Activated CD4-positive, alpha-beta memory T cell treated with anti-CD3 and anti-CD28 coated beads for 36 hours (primary cell): ENCODE data around the gene INSYN1. TPM values are rescaled to one million over a fixed set of nuclear protein-coding genes. Genes with fewer than 3 reads are reported as not detected.
"Not testable (repeated sequence)": the region's sequence is repeated elsewhere in the genome, so short reads cannot be mapped to it uniquely, and the experiment has no call there.

ENCODE experiments used
- CTCF ChIA-PET: fragments of 350-600 bp; sonication (Branson Sonifier 250); formaldehyde crosslinking; loops from one replicate; lab custom pipeline; 2021; ENCODE audit warnings: antibody characterized with exemption, inconsistent platforms; lab: Charles Lee
- POLR2A ChIA-PET: fragments of 350-600 bp; sonication (Branson Sonifier 250); formaldehyde crosslinking; loops from one replicate; lab custom pipeline; 2021; ENCODE audit warnings: antibody characterized with exemption; lab: Charles Lee
- DNase-seq: peaks from one replicate; pipeline ENCODE4 v3.0.0-alpha.2; 2020
- H3K27ac Mint-ChIP-seq: one replicate; pipeline ENCODE4 v1.8.0; 2021; ENCODE audit warnings: mixed read lengths
- H3K27me3 Mint-ChIP-seq: one replicate; pipeline ENCODE4 v1.8.0; 2021; ENCODE audit warnings: mixed read lengths
- H3K36me3 Mint-ChIP-seq: one replicate; pipeline ENCODE4 v1.8.0; 2021; ENCODE audit warnings: mixed read lengths
- H3K4me1 Mint-ChIP-seq: one replicate; pipeline ENCODE4 v1.8.0; 2021; ENCODE audit warnings: low read depth, mixed read lengths
- H3K4me3 Mint-ChIP-seq: one replicate; pipeline ENCODE4 v1.8.0; 2021; ENCODE audit warnings: mild to moderate bottlenecking, mixed read lengths
- H3K9me3 Mint-ChIP-seq: one replicate; pipeline ENCODE4 v1.8.0; 2021; ENCODE audit warnings: mixed read lengths
- intact Hi-C: fragments of 100-400 bp; cut with micrococcal nuclease; formaldehyde crosslinking; loops from one replicate; pipeline ENCODE4 v1.15.1; 2023
- total RNA-seq, 2 experiments: library from RNA; stranded (reverse); gene quantifications; one replicate each; pipeline ENCODE4 v1.2.3, GENCODE V29; 2021

INSYN1 gene
- total RNA-seq, 2 experiments from 2014 or later: not detected

- H3K4me1 Mint-ChIP-seq: no peaks in the 10 kb centered on the region
- no peak for DNase-seq
- H3K36me3 Mint-ChIP-seq: no peaks in the 10 kb centered on the region
- CTCF ChIA-PET: interaction anchor here (0.6 kb wide), 1 partner anchor 58 kb away, joined by 4 read pairs; no protein-coding TSS in a partner anchor
- intact Hi-C loops: no loop called here
- no peaks in the 10 kb centered on the region for H3K9me3 Mint-ChIP-seq
- POLR2A ChIA-PET: no interaction called here
- no peak overlapping the region for H3K4me3 Mint-ChIP-seq
- peaks cover 9% of the 10 kb centered on the region for H3K27me3 Mint-ChIP-seq
- no peak overlapping the region for H3K27ac Mint-ChIP-seq
Measured at GRCh38 chr15:73744293-73744692, 8.9 kb downstream of the INSYN1 start.

- no peaks in the 10 kb centered on the region for H3K9me3 Mint-ChIP-seq
- H3K27ac Mint-ChIP-seq: no peak overlapping the region
- H3K4me3 Mint-ChIP-seq: no peak overlapping the region
- CTCF ChIA-PET: no interaction called here
- POLR2A ChIA-PET: no interaction called here
- H3K36me3 Mint-ChIP-seq: no peaks in the 10 kb centered on the region
- intact Hi-C loops: no loop called here
- no peak for DNase-seq
- no peaks in the 10 kb centered on the region for H3K4me1 Mint-ChIP-seq
- H3K27me3 Mint-ChIP-seq: peaks cover 8% of the 10 kb centered on the region
Measured at GRCh38 chr15:73741321-73741836, 11.8 kb downstream of the INSYN1 start.

GRCh38 chr15:73740152-73741048 is 12.8 kb downstream of the INSYN1 start:
- H3K4me1 Mint-ChIP-seq: no peaks in the 10 kb centered on the region
- H3K27ac Mint-ChIP-seq: no peak overlapping the region
- POLR2A ChIA-PET: no interaction called here
- no peak overlapping the region for H3K4me3 Mint-ChIP-seq
- no peaks in the 10 kb centered on the region for H3K9me3 Mint-ChIP-seq
- no peaks in the 10 kb centered on the region for H3K36me3 Mint-ChIP-seq
- intact Hi-C loops: no loop called here
- CTCF ChIA-PET: no interaction called here
- H3K27me3 Mint-ChIP-seq: peaks cover 8% of the 10 kb centered on the region
- no peak for DNase-seq

GRCh38 chr15:73737535-73737934 is 15.6 kb downstream of the INSYN1 start:
- Mint-ChIP-seq H3K4me1 (no peaks in the 10 kb centered on the region), H3K36me3 (no peaks in the 10 kb centered on the region), H3K4me3 (no peak overlapping the region), H3K9me3 (no peaks in the 10 kb centered on the region), H3K27ac (no peak overlapping the region), H3K27me3 (peaks cover 11% of the 10 kb centered on the region)
- CTCF ChIA-PET: no interaction called here
- intact Hi-C loops: no loop called here
- POLR2A ChIA-PET: no interaction called here
- no peak for DNase-seq

GRCh38 chr15:73732930-73733329 is 20.2 kb downstream of the INSYN1 start:
- peaks cover 9% of the 10 kb centered on the region for H3K27me3 Mint-ChIP-seq
- intact Hi-C loops: no loop called here
- H3K4me1 Mint-ChIP-seq: no peaks in the 10 kb centered on the region
- ChIA-PET CTCF (no interaction called here), POLR2A (no interaction called here)
- no peaks in the 10 kb centered on the region for H3K9me3 Mint-ChIP-seq
- H3K27ac Mint-ChIP-seq: no peak overlapping the region
- H3K4me3 Mint-ChIP-seq: no peak overlapping the region
- DNase-seq: no peak
- no peaks in the 10 kb centered on the region for H3K36me3 Mint-ChIP-seq

GRCh38 chr15:73732051-73732450 is 21.1 kb downstream of the INSYN1 start:
- H3K27me3 Mint-ChIP-seq, H3K4me1 Mint-ChIP-seq, intact Hi-C loops, DNase-seq, H3K27ac Mint-ChIP-seq, H3K9me3 Mint-ChIP-seq, POLR2A ChIA-PET, H3K36me3 Mint-ChIP-seq, H3K4me3 Mint-ChIP-seq: not testable (repeated sequence)
- CTCF ChIA-PET: interaction anchor here (0.9 kb wide), 1 partner anchor 55 kb away, joined by 3 read pairs; no protein-coding TSS in a partner anchor

GRCh38 chr15:73727330-73727976 is 25.7 kb downstream of the INSYN1 start:
- Mint-ChIP-seq H3K4me1 (no peaks in the 10 kb centered on the region), H3K4me3 (no peak overlapping the region), H3K27me3 (peaks cover 8% of the 10 kb centered on the region), H3K27ac (no peak overlapping the region), H3K36me3 (no peaks in the 10 kb centered on the region), H3K9me3 (no peaks in the 10 kb centered on the region)
- ChIA-PET CTCF (interaction anchor here (1.5 to 1.6 kb wide), 2 partner anchors 22 to 28 kb away, joined by 5 to 6 read pairs; no protein-coding TSS in a partner anchor), POLR2A (no interaction called here)
- intact Hi-C loops: no loop called here
- no peak for DNase-seq

- CTCF ChIA-PET: no interaction called here
- H3K4me3 Mint-ChIP-seq: no peak overlapping the region
- peaks cover 19% of the 10 kb centered on the region for H3K27me3 Mint-ChIP-seq
- DNase-seq: no peak
- intact Hi-C loops: no loop called here
- H3K9me3 Mint-ChIP-seq: no peaks in the 10 kb centered on the region
- POLR2A ChIA-PET: no interaction called here
- H3K4me1 Mint-ChIP-seq: no peaks in the 10 kb centered on the region
- H3K27ac Mint-ChIP-seq: no peak overlapping the region
- no peaks in the 10 kb centered on the region for H3K36me3 Mint-ChIP-seq
Measured at GRCh38 chr15:73724212-73724611, 28.9 kb downstream of the INSYN1 start.

GRCh38 chr15:73723191-73723590 is 30.0 kb downstream of the INSYN1 start:
- H3K27ac Mint-ChIP-seq: no peak overlapping the region
- peaks cover 21% of the 10 kb centered on the region for H3K27me3 Mint-ChIP-seq
- no peaks in the 10 kb centered on the region for H3K4me1 Mint-ChIP-seq
- no peak for DNase-seq
- intact Hi-C loops: no loop called here
- ChIA-PET POLR2A (no interaction called here), CTCF (no interaction called here)
- no peaks in the 10 kb centered on the region for H3K36me3 Mint-ChIP-seq
- no peak overlapping the region for H3K4me3 Mint-ChIP-seq
- no peaks in the 10 kb centered on the region for H3K9me3 Mint-ChIP-seq

- Mint-ChIP-seq H3K27me3 (peaks cover 21% of the 10 kb centered on the region), H3K4me1 (no peaks in the 10 kb centered on the region), H3K9me3 (no peaks in the 10 kb centered on the region), H3K27ac (no peak overlapping the region), H3K4me3 (no peak overlapping the region), H3K36me3 (no peaks in the 10 kb centered on the region)
- CTCF ChIA-PET: interaction anchor here (1.3 kb wide), 1 partner anchor 45 kb away, joined by 3 read pairs; no protein-coding TSS in a partner anchor
- intact Hi-C loops: no loop called here
- no peak for DNase-seq
- POLR2A ChIA-PET: no interaction called here
Measured at GRCh38 chr15:73722425-73722824, 30.7 kb downstream of the INSYN1 start.

- POLR2A ChIA-PET: no interaction called here
- intact Hi-C loops: no loop called here
- Mint-ChIP-seq H3K9me3 (no peaks in the 10 kb centered on the region), H3K27me3 (peaks cover 17% of the 10 kb centered on the region), H3K4me3 (no peak overlapping the region), H3K4me1 (no peaks in the 10 kb centered on the region), H3K36me3 (no peaks in the 10 kb centered on the region), H3K27ac (no peak overlapping the region)
- DNase-seq: no peak
- CTCF ChIA-PET: interaction anchor here (0.7 to 4.5 kb wide), 3 partner anchors 14 to 42 kb away, joined by 3 to 21 read pairs (median 4); no protein-coding TSS in a partner anchor
Measured at GRCh38 chr15:73718694-73719093, 34.5 kb downstream of the INSYN1 start.

GRCh38 chr15:73717802-73718201 is 35.3 kb downstream of the INSYN1 start:
- H3K4me3 Mint-ChIP-seq: no peak overlapping the region
- H3K36me3 Mint-ChIP-seq: no peaks in the 10 kb centered on the region
- no peaks in the 10 kb centered on the region for H3K9me3 Mint-ChIP-seq
- H3K27ac Mint-ChIP-seq: no peak overlapping the region
- DNase-seq: no peak
- intact Hi-C loops: no loop called here
- peaks cover 13% of the 10 kb centered on the region for H3K27me3 Mint-ChIP-seq
- ChIA-PET CTCF (interaction anchor here (0.7 to 4.5 kb wide), 3 partner anchors 13 to 41 kb away, joined by 3 to 21 read pairs (median 4); no protein-coding TSS in a partner anchor), POLR2A (no interaction called here)
- H3K4me1 Mint-ChIP-seq: no peaks in the 10 kb centered on the region
